Keratinocyte (primary cell): ENCODE measurements around the gene MPHOSPH6. TPM values are rescaled to one million over a fixed set of nuclear protein-coding genes. Genes with fewer than 3 reads are reported as not detected.

Source experiments
- DNase-seq: peaks from one replicate; pipeline ENCODE4 v3.0.0-alpha.2; 2011; ENCODE audit warnings: low read depth, missing footprints, low spot score
- FAIRE-seq: peaks from 2 replicates; lab custom pipeline; 2011; peaks lifted over from hg19 to GRCh38; lab: Jason Lieb, UNC
- H2AFZ ChIP-seq: 2 replicates; pipeline ENCODE4 v1.6.0; 2012; ENCODE audit warnings: low read length, control low read depth, inconsistent platforms; ENCODE audit not compliant: control insufficient read depth
- H3K27ac ChIP-seq: 2 replicates; pipeline ENCODE4 v1.5.1; 2011; ENCODE audit warnings: low read length; ENCODE audit not compliant: control insufficient read depth, insufficient read depth
- H3K27me3 ChIP-seq: 3 replicates; pipeline ENCODE4 v1.6.0; 2011; ENCODE audit warnings: low read length; ENCODE audit not compliant: control insufficient read depth, insufficient read depth; ENCODE audit errors: extremely low read depth
- H3K36me3 ChIP-seq, 2 experiments: 2 replicates in 1 of 2; 3 replicates in 1 of 2; pipeline ENCODE4 v1.5.1; 2011; ENCODE audit warnings: low read length in 2 of 2, mild to moderate bottlenecking in 1 of 2; ENCODE audit not compliant: control insufficient read depth in 2 of 2, insufficient read depth in 2 of 2; ENCODE audit errors: extremely low read depth in 1 of 2
- H3K4me1 ChIP-seq: 3 replicates; pipeline ENCODE4 v1.5.1; 2011; ENCODE audit warnings: low read length; ENCODE audit not compliant: control insufficient read depth, insufficient read depth; ENCODE audit errors: extremely low read depth
- H3K4me2 ChIP-seq: 3 replicates; pipeline ENCODE4 v1.6.0; 2011; ENCODE audit warnings: low read depth, low read length; ENCODE audit not compliant: control insufficient read depth, insufficient read depth; ENCODE audit errors: extremely low read depth
- H3K4me3 ChIP-seq, 3 experiments: fragments of 200-600 bp in 1 of 3; sonication (generic) in 1 of 3; 2 replicates in 2 of 3; 3 replicates in 1 of 3; pipeline ENCODE4 v1.5.1; 2011 to 2016; ENCODE audit warnings: low read length in 3 of 3, mild to moderate bottlenecking in 3 of 3, control low read depth in 2 of 3, inconsistent platforms in 1 of 3, low read depth in 1 of 3, mixed read lengths in 1 of 3, mixed run types in 1 of 3, moderate library complexity in 1 of 3; ENCODE audit not compliant: control insufficient read depth in 2 of 3, insufficient read depth in 2 of 3; ENCODE audit errors: extremely low read depth in 1 of 3
- H3K79me2 ChIP-seq: 2 replicates; pipeline ENCODE4 v1.6.0; 2012; ENCODE audit warnings: low read length; ENCODE audit not compliant: control insufficient read depth, insufficient read depth
- H3K9ac ChIP-seq: 3 replicates; pipeline ENCODE4 v1.6.0; 2011; ENCODE audit warnings: low read length; ENCODE audit not compliant: control insufficient read depth, insufficient read depth; ENCODE audit errors: extremely low read depth
- H3K9me1 ChIP-seq: 3 replicates; pipeline ENCODE4 v1.6.0; 2011; ENCODE audit warnings: low read length; ENCODE audit not compliant: control insufficient read depth, insufficient read depth; ENCODE audit errors: extremely low read depth
- H3K9me3 ChIP-seq: 2 replicates; pipeline ENCODE4 v1.5.1; 2012; ENCODE audit warnings: low read depth, low read length; ENCODE audit not compliant: control insufficient read depth
- H4K20me1 ChIP-seq: 3 replicates; pipeline ENCODE4 v1.6.0; 2011; ENCODE audit warnings: low read length; ENCODE audit not compliant: control insufficient read depth, insufficient read depth; ENCODE audit errors: extremely low read depth
- EZH2 ChIP-seq: IDR thresholded peaks from one replicate; pipeline ENCODE4 v1.6.1; 2012; ENCODE audit warnings: inconsistent platforms, mild to moderate bottlenecking, low read length, moderate library complexity
- dilution Hi-C: fragments of 300-500 bp; cut with MboI; formaldehyde crosslinking; loops from one replicate; pipeline ENCODE4 v1.7.0; 2020; ENCODE audit warnings: low sequenced_read_pairs; ENCODE audit not compliant: extremely low pct_ligation_motif_present
- polyA plus RNA-seq, 5 experiments: library from polyadenylated mRNA; depleted of rRNA in 3 of 5; stranded (reverse) in 3 of 5; stranded (forward) in 1 of 5; unstranded in 1 of 5; fragments of >200 nt; gene quantifications; 1 replicate in 1 of 5; 2 replicates in 3 of 5; 3 replicates in 1 of 5; pipeline versions ENCODE4 v1.2.1 to v1.2.3, GENCODE V29; 2011 to 2012; ENCODE audit warnings: missing spikeins in 2 of 5, low read depth in 1 of 5, low replicate concordance in 1 of 5
- TF ChIP-seq, protein P1 (sequence below), 3 experiments: IDR thresholded peaks in 1 of 3; conservative IDR thresholded peaks in 1 of 3; optimal IDR thresholded peaks in 1 of 3; 2 replicates in 2 of 3; 3 replicates in 1 of 3; pipeline versions ENCODE3 to v1.5.1; 2011; ENCODE audit warnings: low read length in 3 of 3, mild to moderate bottlenecking in 3 of 3, moderate library complexity in 2 of 3, control low read depth in 1 of 3, inconsistent platforms in 1 of 3; ENCODE audit not compliant: insufficient read depth in 2 of 3; ENCODE audit errors: extremely low read depth in 1 of 3

The MPHOSPH6 gene
- polyA plus RNA-seq, 1 donor (not counting 4 experiments of a cell fraction or from before 2014, with no cell fraction given) = 76.1 TPM

DNA sequence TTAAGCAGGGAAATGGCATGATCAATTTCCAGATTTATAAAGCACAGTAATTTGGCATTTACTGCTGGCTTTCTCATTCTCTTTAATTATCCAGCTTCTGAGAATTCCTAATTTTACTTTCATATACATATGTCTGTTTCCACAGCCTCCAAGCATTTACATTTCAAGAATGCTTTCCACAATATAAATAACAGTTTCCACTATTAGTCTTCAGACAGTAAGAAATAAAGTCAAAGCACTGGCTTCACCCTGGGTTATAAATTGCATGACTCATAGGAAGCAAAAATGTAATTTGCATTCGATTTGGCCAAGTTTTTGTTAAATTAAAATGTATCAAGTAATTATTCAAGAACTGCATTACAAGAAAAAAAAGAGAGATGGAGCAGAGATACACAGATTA lies 53.5 kb downstream of the MPHOSPH6 start:
- Histone ChIP-seq H3K9ac (no peak overlapping the region), H3K27ac (no peak overlapping the region), H3K9me1 (no peaks in the 10 kb centered on the region), H2AFZ (no peak overlapping the region), H3K79me2 (no peaks in the 10 kb centered on the region), H3K4me2 (no peak overlapping the region), H3K4me1 (peaks cover 19% of the 10 kb centered on the region), H4K20me1 (no peaks in the 10 kb centered on the region), H3K4me3 (no peak overlapping the region), H3K9me3 (no peaks in the 10 kb centered on the region), H3K36me3 (no peaks in the 10 kb centered on the region), H3K27me3 (no peaks in the 10 kb centered on the region)
- dilution Hi-C loops = no loop called here
- FAIRE-seq (no peak), DNase-seq (no peak)
- TF ChIP-seq EZH2 = no peak
- TF ChIP-seq, protein P1, sequence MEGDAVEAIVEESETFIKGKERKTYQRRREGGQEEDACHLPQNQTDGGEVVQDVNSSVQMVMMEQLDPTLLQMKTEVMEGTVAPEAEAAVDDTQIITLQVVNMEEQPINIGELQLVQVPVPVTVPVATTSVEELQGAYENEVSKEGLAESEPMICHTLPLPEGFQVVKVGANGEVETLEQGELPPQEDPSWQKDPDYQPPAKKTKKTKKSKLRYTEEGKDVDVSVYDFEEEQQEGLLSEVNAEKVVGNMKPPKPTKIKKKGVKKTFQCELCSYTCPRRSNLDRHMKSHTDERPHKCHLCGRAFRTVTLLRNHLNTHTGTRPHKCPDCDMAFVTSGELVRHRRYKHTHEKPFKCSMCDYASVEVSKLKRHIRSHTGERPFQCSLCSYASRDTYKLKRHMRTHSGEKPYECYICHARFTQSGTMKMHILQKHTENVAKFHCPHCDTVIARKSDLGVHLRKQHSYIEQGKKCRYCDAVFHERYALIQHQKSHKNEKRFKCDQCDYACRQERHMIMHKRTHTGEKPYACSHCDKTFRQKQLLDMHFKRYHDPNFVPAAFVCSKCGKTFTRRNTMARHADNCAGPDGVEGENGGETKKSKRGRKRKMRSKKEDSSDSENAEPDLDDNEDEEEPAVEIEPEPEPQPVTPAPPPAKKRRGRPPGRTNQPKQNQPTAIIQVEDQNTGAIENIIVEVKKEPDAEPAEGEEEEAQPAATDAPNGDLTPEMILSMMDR (optimal IDR thresholded peaks at IDR 0.05 in 1 of 3, IDR thresholded peaks at IDR 0.05 in 1 of 3, conservative IDR thresholded peaks at IDR 0.05 in 1 of 3; ENCODE audit: extremely low read depth in 1 of 3, insufficient read depth in 2 of 3, low read length in 3 of 3) = no peak

DNA sequence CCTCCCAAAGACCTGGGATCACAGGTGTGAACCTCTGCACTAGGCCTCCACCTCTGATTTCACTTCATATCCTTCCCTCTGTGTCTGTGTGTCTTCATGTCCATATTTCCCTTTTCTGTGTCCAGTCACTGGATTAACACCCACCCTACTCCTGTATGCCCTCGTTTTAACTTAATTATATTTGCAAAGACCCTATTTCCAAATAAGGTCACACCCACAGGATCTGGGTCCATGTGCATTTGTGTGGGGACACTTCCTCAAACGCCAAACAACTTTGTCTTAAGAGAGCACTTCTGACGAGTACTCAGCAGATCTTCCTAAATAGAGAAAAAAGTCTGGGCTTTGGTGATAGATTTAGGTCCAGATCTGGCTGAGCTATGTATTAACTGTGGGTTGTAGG lies 56.3 kb downstream of the MPHOSPH6 start:
- Histone ChIP-seq H4K20me1 (no peaks in the 10 kb centered on the region), H3K4me2 (no peak overlapping the region), H3K9me1 (no peaks in the 10 kb centered on the region), H3K27me3 (no peaks in the 10 kb centered on the region), H3K9me3 (no peaks in the 10 kb centered on the region), H3K4me1 (peaks cover 24% of the 10 kb centered on the region), H3K79me2 (no peaks in the 10 kb centered on the region), H3K36me3 (no peaks in the 10 kb centered on the region), H3K9ac (no peak overlapping the region), H3K4me3 (no peak overlapping the region), H2AFZ (no peak overlapping the region), H3K27ac (no peak overlapping the region)
- TF ChIP-seq, protein P1 (optimal IDR thresholded peaks at IDR 0.05 in 1 of 3, IDR thresholded peaks at IDR 0.05 in 1 of 3, conservative IDR thresholded peaks at IDR 0.05 in 1 of 3; ENCODE audit: extremely low read depth in 1 of 3, insufficient read depth in 2 of 3, low read length in 3 of 3) = no peak
- TF ChIP-seq EZH2 = no peak
- dilution Hi-C loops = no loop called here
- no peak for FAIRE-seq
- DNase-seq = no peak
